Right lung (tissue), 5 donors: ENCODE measurements around the gene JSRP1. TPM values are rescaled to one million over a fixed set of nuclear protein-coding genes. Genes with fewer than 3 reads are reported as not detected.

Experiments
- DNase-seq, 2 donors: peaks; one replicate each; pipeline ENCODE4 v3.0.0-alpha.2; 2013
- polyA plus RNA-seq, 5 donors: library from polyadenylated mRNA; unstranded; fragments of 120-200 nt; gene quantifications; one replicate each; pipeline versions ENCODE4 v1.2.1 to v1.2.3, GENCODE V29; 2013; ENCODE audit warnings: inconsistent platforms in 1 of 5, low replicate concordance in 1 of 5; ENCODE audit not compliant: insufficient read length in 5 of 5, insufficient read depth in 1 of 5

The JSRP1 gene
- polyA plus RNA-seq, 5 donors, result 0.29 to 6.3 (median 0.53) TPM; not detected in 1

- no peak for DNase-seq
Measured at GRCh38 chr19:2233601-2234280, 22.5 kb downstream of the JSRP1 start.

GRCh38 chr19:2232286-2233151 is 23.7 kb downstream of the JSRP1 start:
- DNase-seq, result no peak

GRCh38 chr19:2231621-2232221 is 24.5 kb downstream of the JSRP1 start:
- no peak for DNase-seq

- DNase-seq, result no peak
Measured at GRCh38 chr19:2230807-2231533, 25.2 kb downstream of the JSRP1 start.

- no peak for DNase-seq
Measured at GRCh38 chr19:2230033-2230531, 26.1 kb downstream of the JSRP1 start.

GRCh38 chr19:2229103-2230032 is 26.8 kb downstream of the JSRP1 start:
- DNase-seq, result no peak

GRCh38 chr19:2228157-2229030 is 27.8 kb downstream of the JSRP1 start:
- DNase-seq, result no peak

- no peak for DNase-seq
Measured at GRCh38 chr19:2227415-2228156, 28.6 kb downstream of the JSRP1 start.

- DNase-seq, result no peak
Measured at GRCh38 chr19:2226840-2227360, 29.3 kb downstream of the JSRP1 start.

GRCh38 chr19:2226051-2226839 is 30.0 kb downstream of the JSRP1 start:
- no peak for DNase-seq

- no peak for DNase-seq
Measured at GRCh38 chr19:2225415-2226050, 30.7 kb downstream of the JSRP1 start.

- DNase-seq, result no peak
Measured at GRCh38 chr19:2224754-2225349, 31.4 kb downstream of the JSRP1 start.

GRCh38 chr19:2223959-2224358 is 32.3 kb downstream of the JSRP1 start:
- DNase-seq, result no peak

- no peak for DNase-seq
Measured at GRCh38 chr19:2223391-2223790, 32.8 kb downstream of the JSRP1 start.

GRCh38 chr19:2221918-2222317 is 34.3 kb downstream of the JSRP1 start:
- DNase-seq, result no peak

GRCh38 chr19:2221250-2221831 is 34.9 kb downstream of the JSRP1 start:
- no peak for DNase-seq
